HUES6 (cell line): ENCODE measurements around the gene RAD9B.
"Not testable (repeated sequence)": the region's sequence is repeated elsewhere in the genome, so short reads cannot be mapped to it uniquely, and the experiment has no call there.

ENCODE experiments used
- H3K27ac ChIP-seq: 2 replicates; pipeline ENCODE4 v1.7.0; 2013; ENCODE audit warnings: low read depth, mild to moderate bottlenecking, low read length, inconsistent platforms
- H3K27me3 ChIP-seq: 2 replicates; pipeline ENCODE4 v1.6.1; 2013; ENCODE audit warnings: low read length; ENCODE audit not compliant: control insufficient read depth, insufficient read depth
- H3K36me3 ChIP-seq: 2 replicates; pipeline ENCODE4 v1.6.1; 2013; ENCODE audit warnings: low read length; ENCODE audit not compliant: control insufficient read depth, insufficient read depth
- H3K4me1 ChIP-seq: 2 replicates; pipeline ENCODE4 v1.6.1; 2013; ENCODE audit warnings: low read length; ENCODE audit not compliant: control insufficient read depth, insufficient read depth
- H3K4me3 ChIP-seq: 2 replicates; pipeline ENCODE4 v1.5.1; 2013; ENCODE audit warnings: low read depth, low read length
- H3K9ac ChIP-seq: one replicate; pipeline ENCODE4 v1.6.1; 2013; ENCODE audit warnings: mild to moderate bottlenecking, low read length
- H3K9me3 ChIP-seq: 2 replicates; pipeline ENCODE4 v1.6.1; 2013; ENCODE audit warnings: low read depth, low read length; ENCODE audit not compliant: control insufficient read depth, insufficient read depth

RAD9B gene

DNA sequence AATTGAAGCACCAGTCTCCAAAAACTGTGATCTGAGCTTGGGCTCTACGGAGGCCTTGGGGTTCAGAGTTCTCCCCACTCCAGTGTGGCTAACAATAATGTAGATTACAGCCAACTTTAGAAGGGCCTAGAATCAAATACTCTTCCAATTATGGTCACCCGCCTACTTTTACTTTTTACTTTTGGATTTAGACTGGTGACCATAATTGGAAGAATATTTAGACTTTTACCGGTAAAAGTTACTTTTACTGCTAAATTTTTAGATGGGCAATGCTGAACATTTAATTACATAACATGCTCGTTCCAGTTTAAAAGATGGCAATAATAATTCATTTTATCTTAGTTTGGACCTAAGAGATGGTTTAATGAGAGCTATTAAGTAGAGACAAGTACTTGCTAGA, 41.8 kb downstream of the RAD9B start:
- H3K4me3 ChIP-seq = no peak overlapping the region
- no peaks in the 10 kb centered on the region for H3K4me1 ChIP-seq
- no peak overlapping the region for H3K27ac ChIP-seq
- peaks cover 26% of the 10 kb centered on the region for H3K36me3 ChIP-seq
- H3K9me3 ChIP-seq = no peaks in the 10 kb centered on the region
- no peak overlapping the region for H3K9ac ChIP-seq
- no peaks in the 10 kb centered on the region for H3K27me3 ChIP-seq

DNA sequence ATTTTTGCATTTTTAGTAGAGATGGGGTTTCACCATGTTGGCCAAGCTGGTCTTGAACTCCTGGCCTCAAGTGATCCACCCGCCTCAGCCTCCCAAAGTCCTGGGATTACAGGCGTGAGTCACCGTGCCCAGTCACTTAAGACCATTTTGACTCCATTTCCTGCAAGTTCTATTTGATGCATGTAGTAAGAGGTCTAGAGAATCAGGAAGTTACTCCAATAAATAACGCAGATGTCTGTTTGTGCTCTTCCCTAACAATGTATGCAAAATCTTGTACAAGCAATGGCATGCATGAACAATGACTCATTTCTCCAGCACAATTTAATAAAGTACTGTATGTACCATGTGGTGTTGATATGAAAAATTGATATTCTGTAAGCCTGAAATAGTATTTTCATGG, 43.1 kb downstream of the RAD9B start:
- peaks cover 22% of the 10 kb centered on the region for H3K36me3 ChIP-seq
- not testable (repeated sequence) for H3K9ac ChIP-seq, H3K4me1 ChIP-seq, H3K9me3 ChIP-seq, H3K27me3 ChIP-seq, H3K4me3 ChIP-seq, H3K27ac ChIP-seq

DNA sequence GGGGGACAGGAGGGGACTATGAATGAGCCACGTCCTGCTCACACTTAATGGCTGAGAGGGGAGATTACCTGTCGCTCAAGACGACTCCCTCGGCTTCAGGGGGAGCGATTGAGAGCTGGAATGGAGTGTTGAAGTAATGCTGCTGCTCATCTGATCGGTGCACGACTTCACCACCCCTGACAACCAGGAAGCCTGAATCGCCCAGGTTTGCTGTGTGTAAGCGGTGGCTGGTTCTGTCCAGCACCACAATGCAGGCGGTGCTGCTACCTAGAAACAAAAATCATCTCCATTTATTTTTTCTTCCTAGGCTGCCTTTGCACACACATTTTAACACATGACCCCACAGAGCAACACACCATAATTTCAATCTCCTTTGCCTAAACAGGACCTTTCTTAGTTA, 43.7 kb downstream of the RAD9B start:
- no peaks in the 10 kb centered on the region for H3K9me3 ChIP-seq
- H3K36me3 ChIP-seq = peaks cover 27% of the 10 kb centered on the region
- H3K4me1 ChIP-seq = no peaks in the 10 kb centered on the region
- H3K4me3 ChIP-seq = no peak overlapping the region
- no peaks in the 10 kb centered on the region for H3K27me3 ChIP-seq
- H3K27ac ChIP-seq = no peak overlapping the region
- H3K9ac ChIP-seq = no peak overlapping the region

DNA sequence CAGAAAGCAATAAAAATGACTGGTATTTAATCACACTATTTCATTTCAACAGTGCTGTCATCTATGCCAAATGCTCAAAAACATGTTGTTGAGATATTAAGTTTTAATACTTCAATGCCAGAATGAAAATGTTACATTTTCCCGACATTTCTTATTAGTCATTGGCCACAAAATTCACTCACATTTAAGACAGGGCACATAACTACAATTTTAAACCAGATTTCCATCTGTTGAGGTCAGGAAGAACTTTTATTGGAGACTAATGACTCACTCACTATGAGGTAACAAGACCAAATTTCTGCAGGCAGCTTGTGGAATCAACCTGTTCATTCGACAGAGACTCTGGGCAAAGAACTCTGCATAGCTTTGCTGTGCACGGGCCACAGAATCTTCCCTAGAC, 44.2 kb downstream of the RAD9B start:
- no peak overlapping the region for H3K9ac ChIP-seq
- no peak overlapping the region for H3K4me3 ChIP-seq
- H3K4me1 ChIP-seq = no peaks in the 10 kb centered on the region
- H3K27me3 ChIP-seq = no peaks in the 10 kb centered on the region
- H3K36me3 ChIP-seq = peaks cover 31% of the 10 kb centered on the region
- H3K9me3 ChIP-seq = no peaks in the 10 kb centered on the region
- no peak overlapping the region for H3K27ac ChIP-seq

DNA sequence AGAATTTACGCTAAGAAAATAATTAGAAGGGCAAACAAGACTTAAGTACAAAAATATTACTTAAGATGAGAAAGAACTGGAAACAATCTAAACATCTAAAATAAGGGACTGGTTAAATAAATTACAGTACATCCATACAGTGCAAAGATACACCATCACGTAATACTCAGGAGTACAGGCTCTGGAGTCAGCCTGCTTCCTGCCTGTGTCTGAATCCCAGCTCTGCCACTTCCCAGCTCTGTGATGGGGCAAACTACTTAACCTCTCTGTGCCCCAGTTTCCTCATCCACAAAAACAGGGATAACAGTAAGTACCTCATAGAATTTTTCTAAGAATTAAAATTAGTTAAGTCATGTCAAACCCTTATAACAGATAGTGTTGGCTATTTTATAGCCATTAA, 45.0 kb downstream of the RAD9B start:
- H3K4me3 ChIP-seq = no peak overlapping the region
- no peak overlapping the region for H3K9ac ChIP-seq
- peaks cover 31% of the 10 kb centered on the region for H3K36me3 ChIP-seq
- H3K4me1 ChIP-seq = no peaks in the 10 kb centered on the region
- H3K27me3 ChIP-seq = no peaks in the 10 kb centered on the region
- no peaks in the 10 kb centered on the region for H3K9me3 ChIP-seq
- H3K27ac ChIP-seq = no peak overlapping the region

DNA sequence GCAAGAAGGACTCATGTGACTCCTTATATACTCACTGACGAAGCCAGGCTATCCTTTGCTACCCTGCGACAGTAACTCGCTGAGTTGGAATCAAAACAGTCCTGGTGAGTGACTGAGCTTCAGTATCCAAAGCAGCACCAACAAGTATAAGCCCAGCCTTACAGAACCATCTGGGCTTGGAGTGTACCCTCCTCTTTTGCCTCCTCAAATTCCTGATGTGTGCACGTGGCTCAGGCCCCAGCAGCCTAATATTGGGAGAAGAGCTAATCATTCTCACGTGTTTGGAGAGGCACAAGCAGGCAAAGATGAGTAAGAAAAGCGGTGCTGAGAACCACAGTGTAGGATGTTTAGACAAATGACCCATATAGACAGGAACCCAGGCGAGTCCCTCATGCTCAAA, 46.5 kb downstream of the RAD9B start:
- H3K4me1 ChIP-seq = no peaks in the 10 kb centered on the region
- no peak overlapping the region for H3K9ac ChIP-seq
- no peaks in the 10 kb centered on the region for H3K9me3 ChIP-seq
- no peak overlapping the region for H3K27ac ChIP-seq
- H3K36me3 ChIP-seq = peaks cover 26% of the 10 kb centered on the region
- H3K4me3 ChIP-seq = no peak overlapping the region
- no peaks in the 10 kb centered on the region for H3K27me3 ChIP-seq

DNA sequence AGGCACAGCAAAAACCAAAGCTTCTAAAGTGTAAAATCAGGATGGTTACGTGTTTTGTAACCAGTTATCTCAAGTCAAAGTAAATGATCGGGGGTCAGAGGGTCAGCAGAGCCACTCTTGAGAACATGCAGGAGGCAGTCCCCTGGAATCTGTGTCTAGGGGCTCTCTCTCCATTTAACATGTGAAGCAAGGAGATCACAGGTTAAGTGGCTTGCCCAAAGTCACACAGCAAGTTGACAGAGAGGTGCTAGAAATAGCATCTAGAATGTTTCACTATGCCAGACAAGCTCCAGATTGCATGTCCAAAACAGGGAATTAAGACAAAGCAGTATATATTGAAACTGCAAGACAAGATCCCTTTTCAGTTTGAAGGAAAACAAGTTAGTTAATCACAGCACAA, 47.6 kb downstream of the RAD9B start:
- no peak overlapping the region for H3K27ac ChIP-seq
- H3K4me3 ChIP-seq = no peak overlapping the region
- peaks cover 22% of the 10 kb centered on the region for H3K36me3 ChIP-seq
- no peak overlapping the region for H3K9ac ChIP-seq
- no peaks in the 10 kb centered on the region for H3K4me1 ChIP-seq
- no peaks in the 10 kb centered on the region for H3K27me3 ChIP-seq
- H3K9me3 ChIP-seq = no peaks in the 10 kb centered on the region

DNA sequence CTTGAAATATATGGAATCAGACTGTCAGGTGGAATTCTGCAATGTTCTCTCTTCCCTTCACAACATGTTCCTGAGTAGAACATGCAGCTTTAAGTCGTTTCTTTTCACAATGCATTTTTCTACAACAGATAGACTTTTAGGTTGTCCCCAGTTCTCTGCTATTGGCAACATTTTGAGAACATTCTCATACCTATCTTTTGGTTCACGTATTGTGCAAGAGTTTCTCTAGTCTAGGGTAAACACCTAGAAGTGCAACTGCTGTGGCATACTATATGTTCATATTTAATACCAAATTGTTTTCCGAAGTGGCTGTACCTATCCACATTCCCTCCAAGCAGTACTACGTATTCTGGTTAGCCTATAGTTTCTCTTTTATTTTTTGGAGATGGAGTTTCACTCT, 48.9 kb downstream of the RAD9B start:
- Histone ChIP-seq H3K4me1 (no peaks in the 10 kb centered on the region), H3K27ac (no peak overlapping the region), H3K9me3 (no peaks in the 10 kb centered on the region), H3K36me3 (peaks cover 14% of the 10 kb centered on the region; the same call in 1 of the 2 replicates), H3K27me3 (no peaks in the 10 kb centered on the region), H3K4me3 (no peak overlapping the region), H3K9ac (no peak overlapping the region)
